NCI-H524 (cell line): ENCODE measurements around the gene CTAG1B.
"Not testable (repeated sequence)": the region's sequence is repeated elsewhere in the genome, so short reads cannot be mapped to it uniquely, and the experiment has no call there.

ENCODE experiments used
- DNase-seq, 2 experiments: peaks; one replicate each; lab custom pipeline; 2025; lab: John Stamatoyannopoulos, UW

Gene CTAG1B

GRCh38 chrX:154582994-154583393 is 36.1 kb downstream of the CTAG1B start:
- not testable (repeated sequence) for DNase-seq

DNA sequence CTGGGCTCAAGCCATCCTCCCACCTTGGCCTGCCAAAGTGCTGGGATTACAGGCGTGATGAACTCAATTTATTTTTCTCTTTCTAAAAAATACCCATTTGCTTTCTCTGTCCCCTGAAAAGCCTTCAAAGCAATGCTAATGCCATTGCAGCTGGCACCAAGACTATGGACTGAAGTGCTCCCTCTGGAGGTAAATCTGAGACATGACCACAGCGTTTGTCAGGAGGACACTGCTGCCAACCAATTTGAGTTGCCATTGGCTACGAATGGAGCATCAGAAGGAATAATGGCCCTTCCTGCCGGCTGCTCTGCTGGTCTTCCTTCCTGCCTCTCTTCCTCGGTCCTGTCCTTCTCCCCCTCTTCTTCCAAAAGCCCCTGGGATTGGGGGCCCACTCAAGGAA is 44.0 kb downstream of the CTAG1B start:
- DNase-seq, result not testable (repeated sequence)

DNA sequence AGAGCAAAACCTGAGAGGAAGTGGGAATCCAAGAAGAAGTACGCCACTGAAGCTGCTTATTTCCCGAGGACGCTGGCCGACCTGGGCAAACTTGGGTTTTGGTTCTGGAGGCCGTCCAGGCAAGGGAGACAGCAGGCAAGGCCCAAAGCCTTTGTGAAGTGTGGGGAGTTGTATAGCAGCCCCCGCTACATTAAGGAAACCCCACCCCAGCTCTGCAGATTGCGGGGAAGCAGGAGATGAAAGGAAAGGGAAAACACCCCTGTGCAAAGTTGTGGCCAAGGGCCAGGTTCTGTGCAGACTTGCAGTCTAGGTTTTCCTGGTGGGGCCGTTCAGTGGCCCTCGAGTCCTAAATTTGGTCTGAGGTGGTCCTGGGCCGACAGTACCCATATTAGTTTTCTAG is 46.0 kb downstream of the CTAG1B start:
- not testable (repeated sequence) for DNase-seq

DNA sequence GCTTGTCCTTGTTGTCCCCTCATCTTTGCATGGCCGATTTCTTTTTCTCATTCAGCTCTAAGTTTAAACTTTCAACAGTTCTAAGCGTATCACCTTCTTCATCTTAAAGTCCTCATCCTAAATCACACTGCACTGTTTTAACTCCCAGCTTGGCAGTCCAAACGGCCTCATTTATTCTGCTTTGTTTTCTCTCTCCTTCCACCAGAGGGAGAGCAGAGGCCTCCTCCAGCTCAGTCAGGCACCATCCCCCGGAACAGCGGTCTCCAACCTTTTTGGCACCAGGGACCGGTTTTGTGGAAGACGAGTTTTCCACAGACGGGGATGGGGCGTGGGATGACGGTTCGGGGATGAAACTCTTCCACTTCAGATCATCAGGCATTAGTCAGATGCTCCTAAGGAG is 48.7 kb downstream of the CTAG1B start:
- not testable (repeated sequence) for DNase-seq
